ENCODE data around the gene PPM1H. TPM values are rescaled to one million over a fixed set of nuclear protein-coding genes. Genes with fewer than 3 reads are reported as not detected.

Gene PPM1H
- total RNA-seq, 1 experiment from 2014 or later, result 37.1 TPM

DNA sequence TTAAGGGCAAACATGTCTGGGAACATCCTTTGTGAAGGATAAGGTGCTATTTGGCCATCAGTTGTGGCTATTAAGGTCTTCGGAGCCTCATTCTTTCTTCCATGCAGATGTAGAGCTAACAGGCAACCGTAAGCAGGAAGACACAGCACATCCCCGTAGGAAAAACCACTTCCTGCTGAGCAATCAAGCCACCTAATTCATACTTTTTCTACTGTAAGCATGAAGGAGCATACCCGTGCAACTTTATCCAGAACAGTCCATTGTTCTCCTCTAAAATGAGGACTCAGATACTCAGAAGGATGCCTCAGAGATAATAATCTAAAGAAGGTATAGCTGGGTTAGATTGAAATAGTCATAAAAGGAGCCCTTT is 232.0 kb downstream of the PPM1H start (continued):
- TF ChIP-seq, protein P1, sequence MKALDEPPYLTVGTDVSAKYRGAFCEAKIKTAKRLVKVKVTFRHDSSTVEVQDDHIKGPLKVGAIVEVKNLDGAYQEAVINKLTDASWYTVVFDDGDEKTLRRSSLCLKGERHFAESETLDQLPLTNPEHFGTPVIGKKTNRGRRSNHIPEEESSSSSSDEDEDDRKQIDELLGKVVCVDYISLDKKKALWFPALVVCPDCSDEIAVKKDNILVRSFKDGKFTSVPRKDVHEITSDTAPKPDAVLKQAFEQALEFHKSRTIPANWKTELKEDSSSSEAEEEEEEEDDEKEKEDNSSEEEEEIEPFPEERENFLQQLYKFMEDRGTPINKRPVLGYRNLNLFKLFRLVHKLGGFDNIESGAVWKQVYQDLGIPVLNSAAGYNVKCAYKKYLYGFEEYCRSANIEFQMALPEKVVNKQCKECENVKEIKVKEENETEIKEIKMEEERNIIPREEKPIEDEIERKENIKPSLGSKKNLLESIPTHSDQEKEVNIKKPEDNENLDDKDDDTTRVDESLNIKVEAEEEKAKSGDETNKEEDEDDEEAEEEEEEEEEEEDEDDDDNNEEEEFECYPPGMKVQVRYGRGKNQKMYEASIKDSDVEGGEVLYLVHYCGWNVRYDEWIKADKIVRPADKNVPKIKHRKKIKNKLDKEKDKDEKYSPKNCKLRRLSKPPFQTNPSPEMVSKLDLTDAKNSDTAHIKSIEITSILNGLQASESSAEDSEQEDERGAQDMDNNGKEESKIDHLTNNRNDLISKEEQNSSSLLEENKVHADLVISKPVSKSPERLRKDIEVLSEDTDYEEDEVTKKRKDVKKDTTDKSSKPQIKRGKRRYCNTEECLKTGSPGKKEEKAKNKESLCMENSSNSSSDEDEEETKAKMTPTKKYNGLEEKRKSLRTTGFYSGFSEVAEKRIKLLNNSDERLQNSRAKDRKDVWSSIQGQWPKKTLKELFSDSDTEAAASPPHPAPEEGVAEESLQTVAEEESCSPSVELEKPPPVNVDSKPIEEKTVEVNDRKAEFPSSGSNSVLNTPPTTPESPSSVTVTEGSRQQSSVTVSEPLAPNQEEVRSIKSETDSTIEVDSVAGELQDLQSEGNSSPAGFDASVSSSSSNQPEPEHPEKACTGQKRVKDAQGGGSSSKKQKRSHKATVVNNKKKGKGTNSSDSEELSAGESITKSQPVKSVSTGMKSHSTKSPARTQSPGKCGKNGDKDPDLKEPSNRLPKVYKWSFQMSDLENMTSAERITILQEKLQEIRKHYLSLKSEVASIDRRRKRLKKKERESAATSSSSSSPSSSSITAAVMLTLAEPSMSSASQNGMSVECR (CRISPR knock-in tag; IDR thresholded peaks at IDR 0.05; ENCODE audit: borderline replicate concordance), result no peak
- TF ChIP-seq MYBL2 (CRISPR knock-in tag; IDR thresholded peaks at IDR 0.05) (no peak), EMX1 (CRISPR knock-in tag; IDR thresholded peaks at IDR 0.05) (no peak)

DNA sequence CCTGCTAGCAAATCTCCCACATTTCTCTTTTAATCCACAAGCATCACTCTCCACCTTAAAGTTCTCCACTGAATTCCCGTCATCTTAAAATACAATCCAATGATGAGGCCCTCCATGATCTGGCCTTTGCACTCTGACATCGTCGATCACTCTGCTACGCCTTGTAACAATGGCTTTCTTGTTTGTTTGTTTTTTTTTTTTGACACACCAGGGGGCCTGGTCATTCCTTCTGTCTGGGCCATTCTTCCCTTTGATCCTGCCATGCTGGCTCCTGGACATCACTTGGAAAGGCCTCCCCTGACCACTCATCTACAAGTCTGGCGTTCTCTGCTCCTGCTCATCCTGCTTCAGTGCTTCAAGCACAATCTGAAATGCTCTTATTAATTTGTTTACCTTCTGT is 233.5 kb downstream of the PPM1H start:
- POLR2A ChIA-PET, result no interaction called here
- no peak overlapping the region for H3K27ac Mint-ChIP-seq
- TF ChIP-seq, protein P2, sequence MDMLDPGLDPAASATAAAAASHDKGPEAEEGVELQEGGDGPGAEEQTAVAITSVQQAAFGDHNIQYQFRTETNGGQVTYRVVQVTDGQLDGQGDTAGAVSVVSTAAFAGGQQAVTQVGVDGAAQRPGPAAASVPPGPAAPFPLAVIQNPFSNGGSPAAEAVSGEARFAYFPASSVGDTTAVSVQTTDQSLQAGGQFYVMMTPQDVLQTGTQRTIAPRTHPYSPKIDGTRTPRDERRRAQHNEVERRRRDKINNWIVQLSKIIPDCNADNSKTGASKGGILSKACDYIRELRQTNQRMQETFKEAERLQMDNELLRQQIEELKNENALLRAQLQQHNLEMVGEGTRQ (CRISPR knock-in tag; IDR thresholded peaks at IDR 0.05), result no peak
- TF ChIP-seq, protein P3, sequence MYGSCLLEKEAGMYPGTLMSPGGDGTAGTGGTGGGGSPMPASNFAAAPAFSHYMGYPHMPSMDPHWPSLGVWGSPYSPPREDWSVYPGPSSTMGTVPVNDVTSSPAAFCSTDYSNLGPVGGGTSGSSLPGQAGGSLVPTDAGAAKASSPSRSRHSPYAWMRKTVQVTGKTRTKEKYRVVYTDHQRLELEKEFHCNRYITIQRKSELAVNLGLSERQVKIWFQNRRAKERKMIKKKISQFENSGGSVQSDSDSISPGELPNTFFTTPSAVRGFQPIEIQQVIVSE (CRISPR knock-in tag; IDR thresholded peaks at IDR 0.05; ENCODE audit: borderline replicate concordance), result no peak
- peaks cover 41% of the 10 kb centered on the region for H3K4me1 Mint-ChIP-seq
- H3K27me3 Mint-ChIP-seq (ENCODE audit: low read depth), result no peaks in the 10 kb centered on the region
- DNase-seq (ENCODE audit: low spot score) (no peak), ATAC-seq (no peak)
- 0 out of 2 replicates have a peak, but pooled peaks cover 3% of the 10 kb centered on the region for H3K9me3 Mint-ChIP-seq
- no peak overlapping the region for H3K4me3 Mint-ChIP-seq
- CTCF ChIA-PET, result no interaction called here
- H3K36me3 Mint-ChIP-seq, result peaks cover 3% of the 10 kb centered on the region

DNA sequence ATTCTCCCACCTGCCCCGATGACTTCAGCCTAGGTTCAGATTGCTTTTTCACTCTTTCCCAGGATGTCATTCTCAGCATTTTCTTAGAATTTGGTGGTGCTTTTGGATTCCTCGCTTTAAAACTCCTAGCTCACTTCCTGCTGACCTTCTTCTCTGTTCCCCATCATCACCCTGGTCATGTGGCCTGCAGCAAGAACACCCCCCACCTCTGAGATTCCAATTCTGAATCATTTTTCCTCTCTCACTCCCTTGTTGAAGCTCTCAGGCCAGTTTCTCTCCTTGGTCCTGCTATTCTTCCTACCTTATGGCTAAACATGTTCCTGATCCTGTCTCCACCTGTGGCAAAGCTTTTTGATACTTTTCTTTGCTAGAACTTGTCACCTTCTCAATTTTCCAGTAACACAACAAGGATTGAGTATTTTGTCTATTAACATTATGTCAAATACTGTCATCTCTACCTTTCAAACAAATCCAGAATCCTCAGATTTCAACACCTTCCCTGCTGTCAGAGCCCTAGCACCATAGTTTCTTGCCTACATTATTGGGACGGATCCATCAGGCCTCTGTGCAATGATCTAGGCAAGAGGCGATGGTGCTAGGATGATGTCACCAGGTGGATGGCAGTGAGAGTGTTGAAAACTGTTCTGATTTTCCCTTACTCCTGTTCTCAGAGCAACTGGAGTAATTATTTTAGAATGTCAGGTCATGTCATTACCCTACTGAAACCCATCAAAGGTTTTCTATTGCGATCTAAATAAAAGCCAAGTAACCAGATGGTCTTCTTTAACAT is 234.7 kb downstream of the PPM1H start:
- CTCF ChIA-PET, result no interaction called here
- ATAC-seq, result no peak
- Mint-ChIP-seq H3K27me3 (ENCODE audit: low read depth) (no peaks in the 10 kb centered on the region), H3K36me3 (peaks cover 3% of the 10 kb centered on the region), H3K4me3 (no peak overlapping the region), H3K27ac (no peak overlapping the region), H3K4me1 (peaks cover 35% of the 10 kb centered on the region), H3K9me3 (0 out of 2 replicates have a peak, but pooled peaks cover 3% of the 10 kb centered on the region)
- POLR2A ChIA-PET, result no interaction called here
- DNase-seq (ENCODE audit: low spot score), result no peak
- TF ChIP-seq, protein P2 (CRISPR knock-in tag; IDR thresholded peaks at IDR 0.05), result no peak
- TF ChIP-seq JUN (CRISPR knock-in tag; IDR thresholded peaks at IDR 0.05), result no peak
- no peak for TF ChIP-seq ELF4 (CRISPR knock-in tag; IDR thresholded peaks at IDR 0.05; ENCODE audit: low read depth)
- TF ChIP-seq, protein P4, sequence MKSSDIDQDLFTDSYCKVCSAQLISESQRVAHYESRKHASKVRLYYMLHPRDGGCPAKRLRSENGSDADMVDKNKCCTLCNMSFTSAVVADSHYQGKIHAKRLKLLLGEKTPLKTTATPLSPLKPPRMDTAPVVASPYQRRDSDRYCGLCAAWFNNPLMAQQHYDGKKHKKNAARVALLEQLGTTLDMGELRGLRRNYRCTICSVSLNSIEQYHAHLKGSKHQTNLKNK (CRISPR knock-in tag; IDR thresholded peaks at IDR 0.05), result no peak
- TF ChIP-seq, protein P3 (CRISPR knock-in tag; IDR thresholded peaks at IDR 0.05; ENCODE audit: borderline replicate concordance), result no peak
- no peak for TF ChIP-seq SMAD3 (CRISPR knock-in tag; IDR thresholded peaks at IDR 0.05; ENCODE audit: borderline replicate concordance)
- TF ChIP-seq NFATC4 (CRISPR knock-in tag; IDR thresholded peaks at IDR 0.05), result no peak
- TF ChIP-seq, protein P5, sequence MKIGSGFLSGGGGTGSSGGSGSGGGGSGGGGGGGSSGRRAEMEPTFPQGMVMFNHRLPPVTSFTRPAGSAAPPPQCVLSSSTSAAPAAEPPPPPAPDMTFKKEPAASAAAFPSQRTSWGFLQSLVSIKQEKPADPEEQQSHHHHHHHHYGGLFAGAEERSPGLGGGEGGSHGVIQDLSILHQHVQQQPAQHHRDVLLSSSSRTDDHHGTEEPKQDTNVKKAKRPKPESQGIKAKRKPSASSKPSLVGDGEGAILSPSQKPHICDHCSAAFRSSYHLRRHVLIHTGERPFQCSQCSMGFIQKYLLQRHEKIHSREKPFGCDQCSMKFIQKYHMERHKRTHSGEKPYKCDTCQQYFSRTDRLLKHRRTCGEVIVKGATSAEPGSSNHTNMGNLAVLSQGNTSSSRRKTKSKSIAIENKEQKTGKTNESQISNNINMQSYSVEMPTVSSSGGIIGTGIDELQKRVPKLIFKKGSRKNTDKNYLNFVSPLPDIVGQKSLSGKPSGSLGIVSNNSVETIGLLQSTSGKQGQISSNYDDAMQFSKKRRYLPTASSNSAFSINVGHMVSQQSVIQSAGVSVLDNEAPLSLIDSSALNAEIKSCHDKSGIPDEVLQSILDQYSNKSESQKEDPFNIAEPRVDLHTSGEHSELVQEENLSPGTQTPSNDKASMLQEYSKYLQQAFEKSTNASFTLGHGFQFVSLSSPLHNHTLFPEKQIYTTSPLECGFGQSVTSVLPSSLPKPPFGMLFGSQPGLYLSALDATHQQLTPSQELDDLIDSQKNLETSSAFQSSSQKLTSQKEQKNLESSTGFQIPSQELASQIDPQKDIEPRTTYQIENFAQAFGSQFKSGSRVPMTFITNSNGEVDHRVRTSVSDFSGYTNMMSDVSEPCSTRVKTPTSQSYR (CRISPR knock-in tag; IDR thresholded peaks at IDR 0.05), result no peak
- TF ChIP-seq, protein P6, sequence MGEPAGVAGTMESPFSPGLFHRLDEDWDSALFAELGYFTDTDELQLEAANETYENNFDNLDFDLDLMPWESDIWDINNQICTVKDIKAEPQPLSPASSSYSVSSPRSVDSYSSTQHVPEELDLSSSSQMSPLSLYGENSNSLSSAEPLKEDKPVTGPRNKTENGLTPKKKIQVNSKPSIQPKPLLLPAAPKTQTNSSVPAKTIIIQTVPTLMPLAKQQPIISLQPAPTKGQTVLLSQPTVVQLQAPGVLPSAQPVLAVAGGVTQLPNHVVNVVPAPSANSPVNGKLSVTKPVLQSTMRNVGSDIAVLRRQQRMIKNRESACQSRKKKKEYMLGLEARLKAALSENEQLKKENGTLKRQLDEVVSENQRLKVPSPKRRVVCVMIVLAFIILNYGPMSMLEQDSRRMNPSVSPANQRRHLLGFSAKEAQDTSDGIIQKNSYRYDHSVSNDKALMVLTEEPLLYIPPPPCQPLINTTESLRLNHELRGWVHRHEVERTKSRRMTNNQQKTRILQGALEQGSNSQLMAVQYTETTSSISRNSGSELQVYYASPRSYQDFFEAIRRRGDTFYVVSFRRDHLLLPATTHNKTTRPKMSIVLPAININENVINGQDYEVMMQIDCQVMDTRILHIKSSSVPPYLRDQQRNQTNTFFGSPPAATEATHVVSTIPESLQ (CRISPR knock-in tag; IDR thresholded peaks at IDR 0.05), result no peak
- TF ChIP-seq, protein P7, sequence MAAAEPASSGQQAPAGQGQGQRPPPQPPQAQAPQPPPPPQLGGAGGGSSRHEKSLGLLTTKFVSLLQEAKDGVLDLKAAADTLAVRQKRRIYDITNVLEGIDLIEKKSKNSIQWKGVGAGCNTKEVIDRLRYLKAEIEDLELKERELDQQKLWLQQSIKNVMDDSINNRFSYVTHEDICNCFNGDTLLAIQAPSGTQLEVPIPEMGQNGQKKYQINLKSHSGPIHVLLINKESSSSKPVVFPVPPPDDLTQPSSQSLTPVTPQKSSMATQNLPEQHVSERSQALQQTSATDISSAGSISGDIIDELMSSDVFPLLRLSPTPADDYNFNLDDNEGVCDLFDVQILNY (CRISPR knock-in tag; IDR thresholded peaks at IDR 0.05), result no peak
- TF ChIP-seq JAZF1 (CRISPR knock-in tag; IDR thresholded peaks at IDR 0.05), result no peak
- TF ChIP-seq ZNF416 (CRISPR knock-in tag; IDR thresholded peaks at IDR 0.05), result no peak
- TF ChIP-seq MYBL2 (CRISPR knock-in tag; IDR thresholded peaks at IDR 0.05), result no peak
- TF ChIP-seq, protein P8, sequence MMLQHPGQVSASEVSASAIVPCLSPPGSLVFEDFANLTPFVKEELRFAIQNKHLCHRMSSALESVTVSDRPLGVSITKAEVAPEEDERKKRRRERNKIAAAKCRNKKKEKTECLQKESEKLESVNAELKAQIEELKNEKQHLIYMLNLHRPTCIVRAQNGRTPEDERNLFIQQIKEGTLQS (CRISPR knock-in tag; conservative IDR thresholded peaks at IDR 0.05), result no peak

Data from WTC11 (cell line).